ENCODE measurements around the gene IFITM1.
"Not testable (repeated sequence)": the region's sequence is repeated elsewhere in the genome, so short reads cannot be mapped to it uniquely, and the experiment has no call there.

The IFITM1 gene

GRCh38 chr11:311013-311748, 2.7 kb upstream of the IFITM1 start:
- DNase-seq = not testable (repeated sequence)

GRCh38 chr11:312092-312816, 1.6 kb upstream of the IFITM1 start:
- DNase-seq = no peak

- no peak for DNase-seq
These were observed 495 bp upstream of the IFITM1 start for GRCh38 chr11:313304-313786.

GRCh38 chr11:314554-314875, 675 bp downstream of the IFITM1 start:
- DNase-seq = not testable (repeated sequence)

GRCh38 chr11:315051-315481, 1.2 kb downstream of the IFITM1 start:
- DNase-seq = no peak

GRCh38 chr11:315516-315994, 1.7 kb downstream of the IFITM1 start:
- DNase-seq = no peak

- DNase-seq = no peak
These were observed 2.3 kb downstream of the IFITM1 start for GRCh38 chr11:316031-316701.

- no peak for DNase-seq
These were observed 3.1 kb downstream of the IFITM1 start for GRCh38 chr11:316891-317301.

GRCh38 chr11:317668-318404, 4.0 kb downstream of the IFITM1 start:
- DNase-seq = not testable (repeated sequence)

- not testable (repeated sequence) for DNase-seq
These were observed 4.7 kb downstream of the IFITM1 start for GRCh38 chr11:318405-319120.

- DNase-seq = not testable (repeated sequence)
These were observed 5.5 kb downstream of the IFITM1 start for GRCh38 chr11:319121-319887.

- DNase-seq = not testable (repeated sequence)
These were observed 6.0 kb downstream of the IFITM1 start for GRCh38 chr11:319888-320273.

- DNase-seq = no peak
These were observed 10.3 kb downstream of the IFITM1 start for GRCh38 chr11:324156-324555.

GRCh38 chr11:324593-325517, 11.0 kb downstream of the IFITM1 start:
- not testable (repeated sequence) for DNase-seq

- DNase-seq = no peak
These were observed 12.2 kb downstream of the IFITM1 start for GRCh38 chr11:325796-326591.

- DNase-seq = no peak
These were observed 12.7 kb downstream of the IFITM1 start for GRCh38 chr11:326592-326841.

GRCh38 chr11:326842-327580, 13.2 kb downstream of the IFITM1 start:
- DNase-seq = no peak

- no peak for DNase-seq
These were observed 13.7 kb downstream of the IFITM1 start for GRCh38 chr11:327581-327923.

- DNase-seq = no peak
These were observed 14.2 kb downstream of the IFITM1 start for GRCh38 chr11:328012-328411.

Data from NCI-H510A treated with DMSO at 0.1 percent for 48 hours (cell line).